ENCODE data around the gene ZNF652.

DNA sequence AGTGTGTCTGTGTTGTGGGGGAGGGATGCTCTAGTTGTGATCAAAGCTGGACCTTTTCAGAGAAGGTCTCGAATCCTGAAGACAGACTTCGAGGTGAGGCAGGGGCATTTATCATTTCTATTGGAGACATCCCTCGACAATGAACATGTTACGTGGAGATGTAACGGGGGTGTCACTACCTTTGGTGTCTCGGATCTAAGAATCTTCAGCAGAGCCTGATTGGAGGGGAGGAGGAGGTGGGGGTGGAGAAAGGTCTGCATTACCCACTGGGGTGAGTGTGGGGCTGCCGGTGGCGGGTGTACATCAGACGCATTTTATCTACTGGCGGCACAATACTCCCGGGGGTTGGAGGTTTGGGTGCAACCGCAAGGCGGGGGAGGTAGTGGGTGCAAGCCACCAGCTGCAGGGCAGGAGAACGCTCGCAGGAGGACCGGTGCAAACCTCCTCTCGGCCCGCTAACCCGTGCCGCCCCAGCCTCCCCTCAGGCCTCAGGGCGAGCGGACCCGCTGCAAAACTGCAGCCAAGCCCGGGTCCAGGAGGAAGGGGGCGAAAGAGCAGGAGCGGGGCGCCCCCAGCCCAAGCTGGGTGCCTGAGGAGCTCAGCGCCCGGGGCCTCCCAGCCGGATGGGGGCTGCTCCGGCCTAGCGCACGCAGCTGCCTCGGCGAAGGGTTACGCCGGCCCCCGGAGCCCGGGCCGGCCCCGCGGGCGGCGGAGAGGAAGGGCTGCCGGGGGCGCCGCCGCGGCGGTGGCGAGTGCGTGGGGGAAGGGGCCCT, 735 bp downstream of the ZNF652 start:
- TF ChIP-seq, protein P1, sequence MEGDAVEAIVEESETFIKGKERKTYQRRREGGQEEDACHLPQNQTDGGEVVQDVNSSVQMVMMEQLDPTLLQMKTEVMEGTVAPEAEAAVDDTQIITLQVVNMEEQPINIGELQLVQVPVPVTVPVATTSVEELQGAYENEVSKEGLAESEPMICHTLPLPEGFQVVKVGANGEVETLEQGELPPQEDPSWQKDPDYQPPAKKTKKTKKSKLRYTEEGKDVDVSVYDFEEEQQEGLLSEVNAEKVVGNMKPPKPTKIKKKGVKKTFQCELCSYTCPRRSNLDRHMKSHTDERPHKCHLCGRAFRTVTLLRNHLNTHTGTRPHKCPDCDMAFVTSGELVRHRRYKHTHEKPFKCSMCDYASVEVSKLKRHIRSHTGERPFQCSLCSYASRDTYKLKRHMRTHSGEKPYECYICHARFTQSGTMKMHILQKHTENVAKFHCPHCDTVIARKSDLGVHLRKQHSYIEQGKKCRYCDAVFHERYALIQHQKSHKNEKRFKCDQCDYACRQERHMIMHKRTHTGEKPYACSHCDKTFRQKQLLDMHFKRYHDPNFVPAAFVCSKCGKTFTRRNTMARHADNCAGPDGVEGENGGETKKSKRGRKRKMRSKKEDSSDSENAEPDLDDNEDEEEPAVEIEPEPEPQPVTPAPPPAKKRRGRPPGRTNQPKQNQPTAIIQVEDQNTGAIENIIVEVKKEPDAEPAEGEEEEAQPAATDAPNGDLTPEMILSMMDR (optimal IDR thresholded peaks at IDR 0.05 in 1 of 3, IDR thresholded peaks at IDR 0.05 in 1 of 3, conservative IDR thresholded peaks at IDR 0.05 in 1 of 3; ENCODE audit: extremely low read depth in 1 of 3, insufficient read depth in 2 of 3, low read length in 3 of 3), result no peak
- no peak for TF ChIP-seq EZH2 (IDR thresholded peaks at IDR 0.05; ENCODE audit: low read length)
